ENCODE results near the gene QRICH1. TPM values are rescaled to one million over a fixed set of nuclear protein-coding genes. Genes with fewer than 3 reads are reported as not detected.

QRICH1 gene
- total and polyA plus RNA-seq, 2 donors (not counting 3 experiments of a cell fraction or from before 2014, with no cell fraction given): 89.7 to 116 TPM

- Histone ChIP-seq H3K79me2 (ENCODE audit: control insufficient read depth, insufficient read depth, low read length) (peaks cover 7% of the 10 kb centered on the region), H3K4me1 (ENCODE audit: control insufficient read depth, extremely low read depth, insufficient read depth, low read length) (peaks cover 14% of the 10 kb centered on the region), H3K27ac (ENCODE audit: insufficient read depth, low read depth, low read length) (no peak overlapping the region), H3K9me1 (replicated peaks; ENCODE audit: control insufficient read depth, extremely low read depth, insufficient read depth, low read length) (no peaks in the 10 kb centered on the region), H4K20me1 (replicated peaks; ENCODE audit: control insufficient read depth, extremely low read depth, insufficient read depth, low read length) (no peaks in the 10 kb centered on the region), H3K9ac (replicated peaks; ENCODE audit: extremely low read depth, insufficient read depth, low read length) (no peak overlapping the region), H3K36me3 (ENCODE audit: control insufficient read depth in 2 of 2, extremely low read depth in 1 of 2, insufficient read depth in 2 of 2, low read length in 2 of 2) (peaks cover 11 to 19% of the 10 kb centered on the region in 2 experiments), H3K27me3 (ENCODE audit: control insufficient read depth in 2 of 2, insufficient read depth in 2 of 2, low read length in 2 of 2) (no peaks in the 10 kb centered on the region), H3K9me3 (replicated peaks; ENCODE audit: control insufficient read depth, insufficient read depth, low read length) (no peaks in the 10 kb centered on the region), H3K4me2 (ENCODE audit: insufficient read depth, low read length) (no peak overlapping the region), H2AFZ (ENCODE audit: low read depth, low read length) (no peak overlapping the region), H3K4me3 (replicated peaks in 1 of 3; ENCODE audit: insufficient read depth in 1 of 3, low read depth in 1 of 3, low read length in 3 of 3) (no peak overlapping the region)
- POLR2A ChIA-PET: no interaction called here
- dilution Hi-C loops (cut with MboI; ENCODE audit: extremely low pct_ligation_motif_present, low sequenced_read_pairs): no loop called here
- intact Hi-C loops (cut with micrococcal nuclease): no loop called here
- no peak for TF ChIP-seq POLR2A (IDR thresholded peaks at IDR 0.05; ENCODE audit: low read depth, low read length)
- no peak for TF ChIP-seq FOS (IDR thresholded peaks at IDR 0.05; ENCODE audit: borderline replicate concordance, insufficient read depth, low read length)
- TF ChIP-seq EZH2 (IDR thresholded peaks at IDR 0.05; ENCODE audit: borderline replicate concordance, low read depth, low read length, severe bottlenecking): no peak
- TF ChIP-seq MYC (IDR thresholded peaks at IDR 0.05; ENCODE audit: low read depth, low read length): no peak
- no peak for TF ChIP-seq CTCF (IDR thresholded peaks at IDR 0.05; ENCODE audit: extremely low read depth in 1 of 2, insufficient read depth in 1 of 2, low read depth in 1 of 2, low read length in 2 of 2)
- no peak for TF ChIP-seq GATA2 (IDR thresholded peaks at IDR 0.05; ENCODE audit: insufficient read depth, insufficient read length, low read depth, low read length)
- no peak for DNase-seq (ENCODE audit: low read depth, low spot score)
- BruUV-seq (replicated peaks): no TSS peak
- no peak for FAIRE-seq
- CTCF ChIA-PET: interaction anchor here (1.0 to 8.8 kb wide), 4 partner anchors 23 to 193 kb away, joined by 4 to 254 read pairs (median 66); partner anchors contain the start of genes DALRD3, NDUFAF3 and WDR6
Observed at GRCh38 chr3:48985831-48986376, 108.0 kb downstream of the QRICH1 start.
